M059J (cell line): Measurements from ENCODE around the gene ID1. TPM values are rescaled to one million over a fixed set of nuclear protein-coding genes. Genes with fewer than 3 reads are reported as not detected.
"Not testable (repeated sequence)": the region's sequence is repeated elsewhere in the genome, so short reads cannot be mapped to it uniquely, and the experiment has no call there.

Experiments
- DNase-seq: peaks from one replicate; pipeline ENCODE4 v3.0.0-alpha.2; 2012; ENCODE audit warnings: low read depth
- total RNA-seq: library from RNA; depleted of rRNA; stranded (reverse); fragments of >200 nt; shearing (Covaris generic); gene quantifications from 2 replicates; pipeline ENCODE4 v1.2.3, GENCODE V29; 2014

ID1 gene
- total RNA-seq, 1 experiment from 2014 or later = 1,771 TPM

DNA sequence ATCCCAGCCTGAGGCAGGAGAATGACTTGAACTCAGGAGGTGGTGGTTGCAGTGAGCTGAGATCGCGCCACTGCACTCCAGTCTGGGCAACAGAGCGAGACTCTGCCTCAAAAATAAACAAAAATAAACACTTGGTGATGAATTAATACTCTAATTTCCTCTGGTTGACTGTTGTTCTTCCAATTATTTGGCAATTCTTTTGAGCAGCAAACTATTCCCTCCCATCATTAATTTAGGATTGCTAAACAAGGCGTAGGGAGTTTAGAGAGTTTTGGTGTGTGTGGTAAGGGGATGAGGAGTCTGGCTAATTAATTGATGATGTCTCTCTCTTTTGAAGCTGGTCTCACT lies 2.7 kb upstream of the ID1 start:
- peak; percentile 55 for DNase-seq

- DNase-seq = peak; percentile 98
These were observed 2.2 kb upstream of the ID1 start for GRCh38 chr20:31602779-31603441.

GRCh38 chr20:31603822-31604566 lies 1.1 kb upstream of the ID1 start:
- peak; percentile 100 for DNase-seq

DNA sequence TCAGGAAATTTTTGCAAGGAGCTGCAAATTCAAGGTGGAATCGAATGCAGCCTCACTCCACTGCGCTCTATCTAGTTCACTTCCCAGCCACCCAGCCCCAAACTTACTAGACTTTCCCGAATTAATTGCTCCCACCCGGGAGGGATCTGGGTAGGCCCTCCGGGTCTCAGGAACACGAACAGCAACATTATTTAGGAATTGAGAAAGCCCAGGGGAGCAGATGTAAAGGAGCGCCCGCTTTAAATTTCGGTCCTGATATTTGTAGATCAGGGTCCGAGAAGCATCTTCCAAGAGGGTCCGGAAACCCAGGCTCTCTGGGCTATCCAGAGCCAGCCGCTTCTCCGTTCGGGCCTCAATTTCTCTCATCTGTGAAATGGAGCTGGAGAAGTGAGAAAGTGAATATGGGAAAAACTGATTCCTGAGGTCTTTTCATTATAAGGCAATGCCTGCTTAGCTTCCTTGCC lies 490 bp upstream of the ID1 start:
- no peak for DNase-seq

DNA sequence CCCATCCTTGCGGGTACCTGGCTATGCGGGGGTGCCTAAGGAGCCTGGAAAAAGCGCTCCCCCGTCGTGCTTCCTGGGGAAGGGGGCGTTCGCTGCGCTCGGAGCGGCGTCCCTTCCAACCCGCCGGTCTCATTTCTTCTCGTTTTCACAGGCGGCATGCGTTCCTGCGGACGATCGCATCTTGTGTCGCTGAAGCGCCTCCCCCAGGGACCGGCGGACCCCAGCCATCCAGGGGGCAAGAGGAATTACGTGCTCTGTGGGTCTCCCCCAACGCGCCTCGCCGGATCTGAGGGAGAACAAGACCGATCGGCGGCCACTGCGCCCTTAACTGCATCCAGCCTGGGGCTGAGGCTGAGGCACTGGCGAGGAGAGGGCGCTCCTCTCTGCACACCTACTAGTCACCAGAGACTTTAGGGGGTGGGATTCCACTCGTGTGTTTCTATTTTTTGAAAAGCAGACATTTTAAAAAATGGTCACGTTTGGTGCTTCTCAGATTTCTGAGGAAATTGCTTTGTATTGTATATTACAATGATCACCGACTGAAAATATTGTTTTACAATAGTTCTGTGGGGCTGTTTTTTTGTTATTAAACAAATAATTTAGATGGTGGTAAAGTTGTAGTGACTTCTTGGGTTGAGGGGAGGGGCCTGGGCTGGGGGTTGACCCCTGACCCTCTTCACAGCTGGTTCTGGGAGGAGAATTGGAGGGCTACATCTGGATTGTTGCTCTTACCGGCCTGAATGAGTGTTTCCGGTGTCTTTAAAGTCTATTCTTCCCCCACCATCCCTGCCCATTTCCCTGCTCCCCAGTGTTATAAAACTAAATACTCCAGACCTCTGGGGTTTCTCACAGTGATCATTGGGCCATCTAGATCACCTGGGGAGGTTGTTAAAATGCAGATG lies 1.1 kb downstream of the ID1 start:
- DNase-seq = peak; percentile 47

DNA sequence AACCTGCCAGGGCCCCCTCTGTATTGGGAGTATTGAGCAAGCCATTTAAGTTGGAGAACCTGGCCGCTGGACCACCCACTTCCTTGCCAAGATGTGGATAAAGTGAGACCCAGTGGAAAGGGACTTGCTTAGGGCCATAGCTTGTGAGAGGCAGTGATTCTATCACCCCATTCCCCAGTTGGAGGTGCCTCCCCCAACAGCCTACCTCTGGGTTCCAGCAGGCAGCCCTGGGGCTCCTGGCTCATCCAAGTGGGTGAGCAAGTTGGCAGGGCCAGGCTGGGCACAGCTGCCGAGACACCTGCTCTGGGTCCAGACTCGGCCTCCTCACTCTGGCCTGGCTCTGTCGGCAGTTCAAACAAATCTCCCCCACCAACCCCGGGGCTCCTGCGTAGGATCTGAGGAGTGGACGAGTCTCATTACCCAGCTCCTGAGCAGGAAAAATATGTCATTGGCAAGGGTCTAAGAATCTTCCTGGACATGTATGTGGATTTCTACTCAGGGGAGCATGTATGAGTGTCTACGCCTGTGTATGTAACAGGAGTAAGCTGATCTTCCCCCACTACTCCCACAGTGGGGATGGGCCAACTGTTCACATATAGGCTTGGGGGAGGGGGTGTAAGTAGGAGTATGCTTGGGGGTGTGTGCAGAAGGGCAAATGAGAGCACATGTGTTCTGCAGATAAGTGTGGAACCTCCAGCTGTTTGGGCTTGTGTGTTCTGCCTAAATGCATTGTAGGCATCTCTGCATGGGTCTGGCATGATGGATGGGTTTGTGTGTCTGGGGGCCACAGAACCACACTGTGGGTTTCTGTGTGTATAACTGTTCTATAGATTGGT lies 1.9 kb downstream of the ID1 start:
- peak; percentile 98 for DNase-seq

DNA sequence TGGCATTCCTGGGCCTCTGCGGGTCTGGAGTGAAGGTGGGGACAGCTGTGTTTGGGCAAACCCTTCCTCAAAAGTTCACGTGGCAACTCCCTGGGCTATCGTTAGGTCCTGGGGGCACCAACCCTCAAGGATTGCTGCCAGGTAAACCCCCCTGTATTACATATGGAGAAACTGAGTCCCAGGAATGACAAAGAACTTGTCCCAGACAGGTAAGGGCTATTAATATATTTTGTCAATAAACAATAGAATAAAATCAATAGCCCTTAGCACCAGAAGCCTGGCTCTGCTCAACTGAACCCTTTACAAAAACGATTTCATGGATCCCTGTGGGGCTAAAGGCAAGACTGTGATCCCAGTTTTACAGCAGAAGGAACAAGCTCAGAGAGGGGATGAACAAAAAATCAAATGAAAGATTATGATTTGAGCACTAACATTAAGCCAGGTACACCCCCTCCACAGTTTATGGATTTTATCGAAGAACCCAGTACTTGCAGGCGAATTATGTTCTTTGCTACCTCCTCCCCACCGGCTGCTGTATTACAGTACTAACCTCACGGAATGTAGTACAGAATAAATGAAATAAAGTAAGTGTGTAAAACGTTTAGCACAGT lies 2.7 kb downstream of the ID1 start:
- peak; percentile 80 for DNase-seq

DNA sequence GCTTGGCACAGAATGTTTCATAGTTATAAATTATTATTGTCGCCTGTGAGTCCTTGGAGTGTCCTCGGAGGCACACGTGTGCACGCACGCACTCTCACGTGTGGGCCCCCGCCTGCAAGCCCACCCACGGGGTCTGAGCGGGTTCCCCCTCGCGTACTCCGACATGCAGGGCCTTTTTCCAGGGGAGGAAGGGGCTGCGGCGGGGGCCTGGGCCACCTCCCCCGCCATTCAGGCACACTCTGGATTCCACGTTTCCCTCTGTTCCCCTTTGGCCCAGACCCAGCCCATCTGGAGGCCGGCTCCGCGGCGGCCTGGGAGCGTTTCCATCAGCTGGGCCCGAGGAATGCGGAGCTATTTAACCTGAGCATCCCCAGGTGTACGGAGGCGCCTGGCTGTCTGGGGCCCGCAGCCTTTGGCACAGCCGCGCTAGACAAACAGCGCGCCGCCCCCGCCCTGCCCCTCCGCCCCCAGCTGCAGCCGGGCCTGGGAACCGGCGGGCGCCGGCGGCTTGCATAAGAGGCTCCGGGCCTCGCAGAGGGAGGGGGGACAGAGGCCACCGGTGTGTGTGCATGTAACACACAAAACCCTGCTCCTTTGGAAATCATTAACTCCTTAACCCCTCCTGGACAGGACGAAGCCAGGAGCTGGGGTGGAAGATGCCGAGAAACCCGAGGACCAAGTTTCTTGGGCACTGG lies 3.3 kb downstream of the ID1 start:
- peak; percentile 94 for DNase-seq

DNA sequence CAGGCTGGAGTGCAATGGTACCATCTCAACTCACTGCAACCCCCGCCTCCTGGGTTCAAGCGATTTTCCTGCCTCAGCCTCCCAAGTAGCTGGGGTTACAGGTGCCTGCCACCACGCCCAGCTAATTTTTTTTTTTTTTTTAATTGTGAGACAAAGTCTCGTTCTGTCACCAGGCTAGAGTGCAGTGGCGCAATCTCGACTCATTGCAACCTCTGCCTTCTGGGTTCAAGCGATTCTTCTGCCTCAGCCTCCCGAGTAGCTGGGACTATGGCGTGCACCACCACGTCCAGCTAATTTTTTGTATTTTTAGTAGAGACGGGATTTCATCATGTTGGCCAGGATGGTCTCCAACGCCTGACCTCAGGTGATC lies 7.2 kb downstream of the ID1 start:
- not testable (repeated sequence) for DNase-seq

- no peak for DNase-seq
These were observed 10.3 kb downstream of the ID1 start for GRCh38 chr20:31615416-31615815.

- DNase-seq = no peak
These were observed 12.5 kb downstream of the ID1 start for GRCh38 chr20:31617432-31618104.

DNA sequence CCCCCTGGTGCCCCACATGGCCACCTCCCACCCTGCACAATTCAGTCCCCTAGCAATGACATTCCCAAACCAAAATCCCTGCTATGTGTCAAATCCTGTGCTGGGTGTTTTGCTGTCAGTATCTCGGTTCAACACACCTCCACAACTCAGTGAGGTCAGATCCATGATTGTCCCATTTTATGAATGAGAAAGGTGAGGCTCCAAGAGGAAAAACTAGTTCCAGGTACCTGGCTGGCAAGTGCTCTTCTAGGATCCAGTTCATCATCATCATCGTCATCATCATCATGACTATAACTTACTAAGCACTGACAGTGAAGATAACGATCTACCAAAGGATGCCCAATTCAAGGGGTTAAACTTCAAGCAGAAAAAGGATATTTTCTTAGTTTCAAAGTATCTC lies 15.2 kb downstream of the ID1 start:
- DNase-seq = no peak

- DNase-seq = not testable (repeated sequence)
These were observed 18.0 kb downstream of the ID1 start for GRCh38 chr20:31623123-31623505.

GRCh38 chr20:31626534-31626933 lies 21.4 kb downstream of the ID1 start:
- DNase-seq = not testable (repeated sequence)

GRCh38 chr20:31628057-31628456 lies 23.0 kb downstream of the ID1 start:
- not testable (repeated sequence) for DNase-seq

- peak; percentile 44 for DNase-seq
These were observed 25.2 kb downstream of the ID1 start for GRCh38 chr20:31630187-31630790.

DNA sequence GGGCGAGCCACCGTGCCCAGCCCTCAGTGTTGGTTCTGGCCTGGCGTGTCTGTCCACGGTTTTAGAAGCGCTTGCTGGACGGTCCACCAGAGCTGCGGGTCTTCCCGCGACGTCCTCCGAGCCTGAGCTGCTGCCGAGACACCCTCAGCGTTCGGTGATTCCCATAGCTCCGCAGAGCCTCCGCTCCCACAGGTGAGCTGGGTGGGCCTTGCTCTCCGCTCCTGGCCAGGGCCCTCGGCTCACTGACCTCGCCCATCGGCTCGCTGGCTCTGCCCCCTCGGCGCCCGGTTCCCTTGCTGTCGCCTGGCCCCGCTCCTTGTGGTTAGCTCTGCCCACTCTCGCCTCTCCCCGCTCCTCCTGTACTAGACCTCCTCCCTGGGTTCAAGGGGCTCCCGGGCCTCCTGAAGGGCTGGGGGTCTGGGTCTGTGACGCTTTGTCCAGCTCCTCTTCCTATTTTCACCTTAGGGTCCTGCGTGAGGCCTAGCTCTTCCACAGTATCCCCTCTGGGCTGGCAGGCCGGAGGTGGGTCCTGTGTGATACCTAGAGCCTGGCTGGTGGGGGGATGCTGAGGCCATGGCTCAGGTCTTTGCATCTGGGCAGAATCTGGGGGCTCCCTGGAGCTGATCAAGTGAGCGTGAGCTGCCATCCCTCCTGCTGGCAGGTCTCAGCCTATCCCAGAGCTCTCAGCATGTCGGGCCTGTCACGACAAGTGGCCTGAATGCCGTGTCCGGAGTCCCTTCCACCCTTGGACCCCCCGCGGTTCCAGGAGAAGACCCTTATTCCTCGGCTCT lies 27.7 kb downstream of the ID1 start:
- DNase-seq = no peak

DNA sequence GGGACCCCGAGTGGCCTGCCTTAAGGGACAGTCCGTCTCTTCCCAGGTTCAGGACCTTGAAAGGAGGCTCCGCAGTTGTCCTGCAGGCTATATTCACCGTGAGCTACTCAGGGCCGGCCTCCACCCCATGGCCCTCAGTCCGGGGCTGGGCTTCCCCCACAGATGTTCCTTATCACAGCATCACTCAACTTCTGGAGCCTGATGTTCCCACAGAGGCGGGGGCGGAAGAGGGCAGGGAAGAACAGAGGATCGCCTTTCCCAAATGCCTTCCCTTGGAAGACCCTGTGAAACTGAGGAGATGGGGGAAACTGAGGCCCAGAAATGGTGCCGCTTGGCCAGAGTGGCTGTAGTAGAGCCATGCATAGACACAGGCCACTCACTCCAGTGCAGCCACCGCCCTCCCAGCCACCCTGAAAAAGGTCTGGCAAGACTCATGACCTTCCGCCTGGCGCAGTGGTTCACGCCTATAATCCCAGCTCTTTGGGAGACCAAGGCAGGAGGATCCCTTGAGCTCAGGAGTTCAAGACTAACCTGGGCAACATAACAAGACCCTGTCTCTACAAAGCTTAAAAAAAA lies 28.3 kb downstream of the ID1 start:
- no peak for DNase-seq
